ENCODE results near the gene FAM180A.

DNA sequence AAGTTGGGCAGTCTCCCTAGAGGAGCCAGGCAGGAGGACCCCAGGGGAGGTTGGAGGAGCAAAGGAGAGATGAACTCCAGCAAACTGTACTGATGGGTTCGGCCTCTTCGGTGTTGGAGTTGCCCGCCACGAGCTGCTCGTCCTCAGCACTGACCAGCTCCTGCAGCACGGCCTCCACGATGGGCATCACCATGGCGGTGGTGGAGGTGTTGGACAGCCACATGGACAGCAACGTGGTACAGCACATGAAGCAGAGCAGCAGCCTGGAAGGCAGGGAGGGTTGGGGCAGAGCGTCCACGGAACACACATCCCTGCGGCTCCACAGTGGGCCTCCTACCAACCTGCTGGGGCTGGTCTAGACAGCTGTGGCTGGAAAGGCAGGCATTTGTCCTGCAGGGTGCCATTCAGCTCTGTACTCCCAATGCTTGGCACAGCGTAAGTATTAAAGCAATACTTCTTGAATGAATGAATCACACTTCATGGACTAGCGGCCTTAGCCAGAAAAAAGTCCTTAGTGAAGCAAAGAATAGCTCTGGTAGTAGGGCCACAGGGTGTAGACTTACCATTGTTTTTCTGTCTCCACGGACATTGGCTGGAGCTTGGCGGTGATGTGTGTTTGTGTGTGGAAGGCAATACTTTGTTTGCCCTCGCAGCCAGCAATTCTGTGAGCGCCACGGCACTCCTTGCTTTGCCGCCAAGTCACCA is 42.4 kb downstream of the FAM180A start:
- TF ChIP-seq, protein P1, sequence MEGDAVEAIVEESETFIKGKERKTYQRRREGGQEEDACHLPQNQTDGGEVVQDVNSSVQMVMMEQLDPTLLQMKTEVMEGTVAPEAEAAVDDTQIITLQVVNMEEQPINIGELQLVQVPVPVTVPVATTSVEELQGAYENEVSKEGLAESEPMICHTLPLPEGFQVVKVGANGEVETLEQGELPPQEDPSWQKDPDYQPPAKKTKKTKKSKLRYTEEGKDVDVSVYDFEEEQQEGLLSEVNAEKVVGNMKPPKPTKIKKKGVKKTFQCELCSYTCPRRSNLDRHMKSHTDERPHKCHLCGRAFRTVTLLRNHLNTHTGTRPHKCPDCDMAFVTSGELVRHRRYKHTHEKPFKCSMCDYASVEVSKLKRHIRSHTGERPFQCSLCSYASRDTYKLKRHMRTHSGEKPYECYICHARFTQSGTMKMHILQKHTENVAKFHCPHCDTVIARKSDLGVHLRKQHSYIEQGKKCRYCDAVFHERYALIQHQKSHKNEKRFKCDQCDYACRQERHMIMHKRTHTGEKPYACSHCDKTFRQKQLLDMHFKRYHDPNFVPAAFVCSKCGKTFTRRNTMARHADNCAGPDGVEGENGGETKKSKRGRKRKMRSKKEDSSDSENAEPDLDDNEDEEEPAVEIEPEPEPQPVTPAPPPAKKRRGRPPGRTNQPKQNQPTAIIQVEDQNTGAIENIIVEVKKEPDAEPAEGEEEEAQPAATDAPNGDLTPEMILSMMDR (conservative IDR thresholded peaks at IDR 0.05; ENCODE audit: low read depth in 2 of 2), result no peak
- TF ChIP-seq, protein P2, sequence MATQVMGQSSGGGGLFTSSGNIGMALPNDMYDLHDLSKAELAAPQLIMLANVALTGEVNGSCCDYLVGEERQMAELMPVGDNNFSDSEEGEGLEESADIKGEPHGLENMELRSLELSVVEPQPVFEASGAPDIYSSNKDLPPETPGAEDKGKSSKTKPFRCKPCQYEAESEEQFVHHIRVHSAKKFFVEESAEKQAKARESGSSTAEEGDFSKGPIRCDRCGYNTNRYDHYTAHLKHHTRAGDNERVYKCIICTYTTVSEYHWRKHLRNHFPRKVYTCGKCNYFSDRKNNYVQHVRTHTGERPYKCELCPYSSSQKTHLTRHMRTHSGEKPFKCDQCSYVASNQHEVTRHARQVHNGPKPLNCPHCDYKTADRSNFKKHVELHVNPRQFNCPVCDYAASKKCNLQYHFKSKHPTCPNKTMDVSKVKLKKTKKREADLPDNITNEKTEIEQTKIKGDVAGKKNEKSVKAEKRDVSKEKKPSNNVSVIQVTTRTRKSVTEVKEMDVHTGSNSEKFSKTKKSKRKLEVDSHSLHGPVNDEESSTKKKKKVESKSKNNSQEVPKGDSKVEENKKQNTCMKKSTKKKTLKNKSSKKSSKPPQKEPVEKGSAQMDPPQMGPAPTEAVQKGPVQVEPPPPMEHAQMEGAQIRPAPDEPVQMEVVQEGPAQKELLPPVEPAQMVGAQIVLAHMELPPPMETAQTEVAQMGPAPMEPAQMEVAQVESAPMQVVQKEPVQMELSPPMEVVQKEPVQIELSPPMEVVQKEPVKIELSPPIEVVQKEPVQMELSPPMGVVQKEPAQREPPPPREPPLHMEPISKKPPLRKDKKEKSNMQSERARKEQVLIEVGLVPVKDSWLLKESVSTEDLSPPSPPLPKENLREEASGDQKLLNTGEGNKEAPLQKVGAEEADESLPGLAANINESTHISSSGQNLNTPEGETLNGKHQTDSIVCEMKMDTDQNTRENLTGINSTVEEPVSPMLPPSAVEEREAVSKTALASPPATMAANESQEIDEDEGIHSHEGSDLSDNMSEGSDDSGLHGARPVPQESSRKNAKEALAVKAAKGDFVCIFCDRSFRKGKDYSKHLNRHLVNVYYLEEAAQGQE (IDR thresholded peaks at IDR 0.05; ENCODE audit: unreplicated experiment), result no peak
- no peak for TF ChIP-seq POLR2AphosphoS5 (IDR thresholded peaks at IDR 0.05; ENCODE audit: low read depth)
